Astrocyte (in vitro differentiated cells and primary cell): ENCODE results near the gene IL1R2. TPM values are rescaled to one million over a fixed set of nuclear protein-coding genes. Genes with fewer than 3 reads are reported as not detected.
A peak's percentile ranks its signal among the peaks of the same experiment; 100 is the strongest.

Experiments
- DNase-seq: peaks from one replicate; pipeline ENCODE4 v3.0.0-alpha.2; 2010; ENCODE audit warnings: low read depth
- FAIRE-seq: peaks from 2 replicates; lab custom pipeline; 2011; peaks lifted over from hg19 to GRCh38; lab: Jason Lieb, UNC
- H2AFZ ChIP-seq: 2 replicates; pipeline ENCODE4 v1.6.0; 2012; ENCODE audit warnings: low read depth, low read length, inconsistent platforms
- H3K27ac ChIP-seq: 2 replicates; pipeline ENCODE4 v1.5.1; 2011; ENCODE audit warnings: low read depth, low read length, inconsistent platforms
- H3K27me3 ChIP-seq: 2 replicates; pipeline ENCODE4 v1.6.0; 2011; ENCODE audit warnings: low read length, inconsistent platforms; ENCODE audit not compliant: insufficient read depth
- H3K36me3 ChIP-seq: 2 replicates; pipeline ENCODE4 v1.5.1; 2011; ENCODE audit warnings: low read length, inconsistent platforms; ENCODE audit not compliant: insufficient read depth
- H3K4me1 ChIP-seq: 2 replicates; pipeline ENCODE4 v1.5.1; 2011; ENCODE audit warnings: low read length, inconsistent platforms; ENCODE audit not compliant: insufficient read depth
- H3K4me2 ChIP-seq: 2 replicates; pipeline ENCODE4 v1.6.0; 2012; ENCODE audit warnings: low read length, inconsistent platforms
- H3K4me3 ChIP-seq: 2 replicates; pipeline ENCODE4 v1.5.1; 2011; ENCODE audit warnings: low read depth, mild to moderate bottlenecking, low read length, inconsistent platforms; ENCODE audit not compliant: insufficient read depth
- H3K79me2 ChIP-seq: 2 replicates; pipeline ENCODE4 v1.6.0; 2012; ENCODE audit warnings: mild to moderate bottlenecking, low read length, inconsistent platforms; ENCODE audit not compliant: insufficient read depth
- H3K9ac ChIP-seq: 2 replicates; pipeline ENCODE4 v1.6.0; 2012; ENCODE audit warnings: mild to moderate bottlenecking, low read length, inconsistent platforms
- H3K9me3 ChIP-seq: 2 replicates; pipeline ENCODE4 v1.5.1; 2012; ENCODE audit warnings: low read depth, mild to moderate bottlenecking, low read length, inconsistent platforms; ENCODE audit not compliant: insufficient read depth
- H4K20me1 ChIP-seq: 2 replicates; pipeline ENCODE4 v1.6.0; 2012; ENCODE audit warnings: low read length, inconsistent platforms; ENCODE audit not compliant: insufficient read depth
- H3K27ac Mint-ChIP-seq: one replicate; pipeline ENCODE4 v1.8.0; 2021; ENCODE audit warnings: mild to moderate bottlenecking, mixed read lengths; ENCODE audit not compliant: unreplicated experiment
- H3K27me3 Mint-ChIP-seq: one replicate; pipeline ENCODE4 v1.8.0; 2021; ENCODE audit warnings: low read depth, mixed read lengths; ENCODE audit not compliant: unreplicated experiment
- H3K36me3 Mint-ChIP-seq: one replicate; pipeline ENCODE4 v1.8.0; 2021; ENCODE audit warnings: low read depth, mixed read lengths; ENCODE audit not compliant: unreplicated experiment
- H3K4me1 Mint-ChIP-seq: one replicate; pipeline ENCODE4 v1.8.0; 2021; ENCODE audit warnings: low read depth, mixed read lengths; ENCODE audit not compliant: unreplicated experiment
- H3K4me3 Mint-ChIP-seq: one replicate; pipeline ENCODE4 v1.8.0; 2021; ENCODE audit warnings: mild to moderate bottlenecking, moderate library complexity, mixed read lengths; ENCODE audit not compliant: unreplicated experiment
- H3K9me3 Mint-ChIP-seq: one replicate; pipeline ENCODE4 v1.8.0; 2021; ENCODE audit warnings: mild to moderate bottlenecking, mixed read lengths; ENCODE audit not compliant: unreplicated experiment
- CTCF ChIP-seq: IDR thresholded peaks from 2 replicates; pipeline ENCODE4 v1.5.1; 2011; ENCODE audit warnings: low read depth, mild to moderate bottlenecking, inconsistent platforms, low read length, moderate library complexity; ENCODE audit not compliant: insufficient read depth
- EZH2 ChIP-seq: IDR thresholded peaks from 2 replicates; pipeline ENCODE4 v1.6.1; 2012; ENCODE audit warnings: mild to moderate bottlenecking, low read length, inconsistent platforms; ENCODE audit not compliant: insufficient read depth
- total RNA-seq: library from RNA; stranded (reverse); gene quantifications from 2 replicates; pipeline ENCODE4 v1.2.1, GENCODE V29; 2021

The IL1R2 gene
- total RNA-seq, 1 donor from 2014 or later: 0.34 TPM

- H2AFZ ChIP-seq: no peak overlapping the region
- H3K9ac ChIP-seq: no peak overlapping the region
- no peak overlapping the region for H3K27ac ChIP-seq
These were observed 77.7 kb downstream of the IL1R2 start for GRCh38 chr2:102069311-102069974.

GRCh38 chr2:102070058-102070642, 78.4 kb downstream of the IL1R2 start:
- no peak for FAIRE-seq
- Histone ChIP-seq H3K36me3 (no peaks in the 10 kb centered on the region), H2AFZ (no peak overlapping the region), H3K79me2 (no peaks in the 10 kb centered on the region), H3K9me3 (no peaks in the 10 kb centered on the region), H3K4me2 (no peak overlapping the region), H4K20me1 (no peaks in the 10 kb centered on the region), H3K9ac (no peak overlapping the region), H3K4me1 (peaks cover 11% of the 10 kb centered on the region), H3K27me3 (no peaks in the 10 kb centered on the region), H3K4me3 (no peak overlapping the region), H3K27ac (no peak overlapping the region)
- DNase-seq: peak; percentile 55
- Mint-ChIP-seq H3K27ac (no peak overlapping the region), H3K9me3 (no peaks in the 10 kb centered on the region), H3K27me3 (no peaks in the 10 kb centered on the region), H3K4me1 (peaks cover 24% of the 10 kb centered on the region), H3K36me3 (no peaks in the 10 kb centered on the region), H3K4me3 (no peak overlapping the region)
- TF ChIP-seq CTCF (no peak), EZH2 (no peak)

More at GRCh38 chr2:102069311-102069974, 77.7 kb downstream of the IL1R2 start:
- FAIRE-seq (no peak), DNase-seq (no peak)
- Mint-ChIP-seq H3K27ac (peak overlapping the region; percentile 38), H3K4me1 (peaks cover 31% of the 10 kb centered on the region), H3K27me3 (no peaks in the 10 kb centered on the region), H3K36me3 (no peaks in the 10 kb centered on the region), H3K9me3 (no peaks in the 10 kb centered on the region), H3K4me3 (no peak overlapping the region)
- H4K20me1 ChIP-seq: no peaks in the 10 kb centered on the region
- H3K4me2 ChIP-seq: no peak overlapping the region
- no peaks in the 10 kb centered on the region for H3K9me3 ChIP-seq
- H3K36me3 ChIP-seq: no peaks in the 10 kb centered on the region
- peaks cover 18% of the 10 kb centered on the region for H3K4me1 ChIP-seq
- TF ChIP-seq CTCF (no peak), EZH2 (no peak)
- no peak overlapping the region for H3K4me3 ChIP-seq
- H3K79me2 ChIP-seq: no peaks in the 10 kb centered on the region
- H3K27me3 ChIP-seq: no peaks in the 10 kb centered on the region

- no peak overlapping the region for H3K4me3 Mint-ChIP-seq
- no peaks in the 10 kb centered on the region for H3K9me3 Mint-ChIP-seq
- Histone ChIP-seq H3K4me1 (no peaks in the 10 kb centered on the region), H3K9me3 (no peaks in the 10 kb centered on the region), H3K27me3 (no peaks in the 10 kb centered on the region), H3K36me3 (no peaks in the 10 kb centered on the region), H3K4me3 (no peak overlapping the region), H2AFZ (no peak overlapping the region), H3K9ac (no peak overlapping the region), H3K79me2 (no peaks in the 10 kb centered on the region), H4K20me1 (no peaks in the 10 kb centered on the region), H3K27ac (no peak overlapping the region), H3K4me2 (no peak overlapping the region)
- DNase-seq (no peak), FAIRE-seq (no peak)
- TF ChIP-seq CTCF: no peak
- no peak for TF ChIP-seq EZH2
- H3K27ac Mint-ChIP-seq: no peak overlapping the region
- H3K36me3 Mint-ChIP-seq: no peaks in the 10 kb centered on the region
- peaks cover 6% of the 10 kb centered on the region for H3K4me1 Mint-ChIP-seq
- H3K27me3 Mint-ChIP-seq: no peaks in the 10 kb centered on the region
These were observed 81.0 kb downstream of the IL1R2 start for GRCh38 chr2:102072741-102073140.
